Astrocyte (in vitro differentiated cells and primary cell): ENCODE measurements around the gene ERVH48-1.
"Not testable (repeated sequence)": the region's sequence is repeated elsewhere in the genome, so short reads cannot be mapped to it uniquely, and the experiment has no call there.

ENCODE experiments used
- EZH2 ChIP-seq: IDR thresholded peaks from 2 replicates; pipeline ENCODE4 v1.6.1; 2012; ENCODE audit warnings: mild to moderate bottlenecking, low read length, inconsistent platforms; ENCODE audit not compliant: insufficient read depth
- TF ChIP-seq, protein P1 (sequence below): IDR thresholded peaks from 2 replicates; pipeline ENCODE4 v1.5.1; 2011; ENCODE audit warnings: low read depth, mild to moderate bottlenecking, inconsistent platforms, low read length, moderate library complexity; ENCODE audit not compliant: insufficient read depth

DNA sequence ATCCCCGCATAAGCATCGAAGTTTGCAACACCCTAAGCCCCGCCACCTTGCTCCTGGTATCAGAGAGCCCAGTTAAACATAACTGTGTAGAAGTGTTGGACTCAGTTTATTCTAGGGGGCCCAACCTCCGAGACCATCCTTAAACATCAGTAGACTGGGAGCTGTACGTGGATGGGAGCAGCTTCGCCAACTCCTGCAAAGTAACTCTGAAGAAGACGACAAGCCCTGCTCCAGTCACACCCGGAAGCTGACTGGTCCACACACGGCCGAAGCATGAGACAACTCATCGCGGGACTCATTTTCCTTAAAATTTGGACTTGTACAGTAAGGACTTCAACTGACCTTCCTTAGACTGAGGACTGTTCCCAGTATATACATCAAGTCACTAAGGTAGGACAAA, 8.5 kb upstream of the ERVH48-1 start:
- TF ChIP-seq, protein P1, sequence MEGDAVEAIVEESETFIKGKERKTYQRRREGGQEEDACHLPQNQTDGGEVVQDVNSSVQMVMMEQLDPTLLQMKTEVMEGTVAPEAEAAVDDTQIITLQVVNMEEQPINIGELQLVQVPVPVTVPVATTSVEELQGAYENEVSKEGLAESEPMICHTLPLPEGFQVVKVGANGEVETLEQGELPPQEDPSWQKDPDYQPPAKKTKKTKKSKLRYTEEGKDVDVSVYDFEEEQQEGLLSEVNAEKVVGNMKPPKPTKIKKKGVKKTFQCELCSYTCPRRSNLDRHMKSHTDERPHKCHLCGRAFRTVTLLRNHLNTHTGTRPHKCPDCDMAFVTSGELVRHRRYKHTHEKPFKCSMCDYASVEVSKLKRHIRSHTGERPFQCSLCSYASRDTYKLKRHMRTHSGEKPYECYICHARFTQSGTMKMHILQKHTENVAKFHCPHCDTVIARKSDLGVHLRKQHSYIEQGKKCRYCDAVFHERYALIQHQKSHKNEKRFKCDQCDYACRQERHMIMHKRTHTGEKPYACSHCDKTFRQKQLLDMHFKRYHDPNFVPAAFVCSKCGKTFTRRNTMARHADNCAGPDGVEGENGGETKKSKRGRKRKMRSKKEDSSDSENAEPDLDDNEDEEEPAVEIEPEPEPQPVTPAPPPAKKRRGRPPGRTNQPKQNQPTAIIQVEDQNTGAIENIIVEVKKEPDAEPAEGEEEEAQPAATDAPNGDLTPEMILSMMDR = not testable (repeated sequence)
- TF ChIP-seq EZH2 = not testable (repeated sequence)
